K562 (cell line): ENCODE data around the gene ZNF502. TPM values are rescaled to one million over a fixed set of nuclear protein-coding genes. Genes with fewer than 3 reads are reported as not detected.

ENCODE experiments used
- CXXC5 ChIP-seq: fragments of 250-450 bp; sonication (Bioruptor Pico); IDR thresholded peaks from 2 replicates; pipeline ENCODE4 v1.8.0; 2022; ENCODE audit warnings: inconsistent platforms, mild to moderate bottlenecking, moderate library complexity
- ELF1 ChIP-seq: fragments of 200-800 bp; sonication (Bioruptor generic); IDR thresholded peaks from 2 replicates; pipeline ENCODE4 v1.6.1; 2016; ENCODE audit warnings: missing genetic modification characterization, missing compliant biosample characterization
- GABPA ChIP-seq: fragments of 200-800 bp; sonication (Bioruptor generic); conservative IDR thresholded peaks from 2 replicates; pipeline ENCODE4 v1.6.1; 2016; ENCODE audit warnings: low read depth, missing genetic modification characterization, missing compliant biosample characterization
- RBBP5 ChIP-seq: fragments of 200-600 bp; sonication (generic); IDR thresholded peaks from 2 replicates; pipeline ENCODE4 v1.6.1; 2012; ENCODE audit warnings: borderline replicate concordance, mild to moderate bottlenecking, low read length, control low read depth, inconsistent platforms; ENCODE audit not compliant: insufficient read depth, poor library complexity, severe bottlenecking
- TCF3 ChIP-seq: sonication (generic); formaldehyde crosslinking; IDR thresholded peaks from 2 replicates; pipeline ENCODE4 v1.4.0; 2020; ENCODE audit warnings: mild to moderate bottlenecking, missing genetic modification reagents
- polyA plus RNA-seq, 8 experiments: library from polyadenylated mRNA; depleted of rRNA in 4 of 8; stranded (reverse) in 5 of 8; unstranded in 3 of 8; fragments of >200 nt; fragmentation: Nextera tagmentation in 2 of 8; fragmentation: Illumina TruSeq in 1 of 8; extraction: Ambion mirVana in 2 of 8; extraction: Trizol in 1 of 8; gene quantifications; 2 replicates each; pipeline versions ENCODE4 v1.2.1 to v1.2.3, GENCODE V29; 2011 to 2014; ENCODE audit warnings: inconsistent platforms in 1 of 8, missing spikeins in 1 of 8
- total RNA-seq, 7 experiments: library from RNA; depleted of rRNA in 6 of 7; stranded (reverse); fragments of >200 nt in 6 of 7; fragmentation: Illumina TruSeq in 2 of 7; extraction: Trizol in 2 of 7; gene quantifications; 2 replicates each; pipeline versions ENCODE4 v1.2.1 to v1.2.3, GENCODE V29; 2011 to 2021; ENCODE audit warnings: low replicate concordance in 1 of 7
- TF ChIP-seq, protein P1 (sequence below), 2 experiments: fragments of 450-650 bp in 1 of 2; sonication (generic) in 1 of 2; formaldehyde crosslinking in 1 of 2; IDR thresholded peaks; 2 replicates each; pipeline versions ENCODE4 v1.7.1 to v1.9.0; 2016 to 2022; ENCODE audit warnings: inconsistent platforms in 1 of 2, mild to moderate bottlenecking in 1 of 2, missing genetic modification reagents in 1 of 2

Gene ZNF502
- total and polyA plus RNA-seq, 9 of the 15 experiments (the other 6 are each of a cell fraction or from before 2014, with no cell fraction given): 0.38 to 0.98 (median 0.67) TPM

DNA sequence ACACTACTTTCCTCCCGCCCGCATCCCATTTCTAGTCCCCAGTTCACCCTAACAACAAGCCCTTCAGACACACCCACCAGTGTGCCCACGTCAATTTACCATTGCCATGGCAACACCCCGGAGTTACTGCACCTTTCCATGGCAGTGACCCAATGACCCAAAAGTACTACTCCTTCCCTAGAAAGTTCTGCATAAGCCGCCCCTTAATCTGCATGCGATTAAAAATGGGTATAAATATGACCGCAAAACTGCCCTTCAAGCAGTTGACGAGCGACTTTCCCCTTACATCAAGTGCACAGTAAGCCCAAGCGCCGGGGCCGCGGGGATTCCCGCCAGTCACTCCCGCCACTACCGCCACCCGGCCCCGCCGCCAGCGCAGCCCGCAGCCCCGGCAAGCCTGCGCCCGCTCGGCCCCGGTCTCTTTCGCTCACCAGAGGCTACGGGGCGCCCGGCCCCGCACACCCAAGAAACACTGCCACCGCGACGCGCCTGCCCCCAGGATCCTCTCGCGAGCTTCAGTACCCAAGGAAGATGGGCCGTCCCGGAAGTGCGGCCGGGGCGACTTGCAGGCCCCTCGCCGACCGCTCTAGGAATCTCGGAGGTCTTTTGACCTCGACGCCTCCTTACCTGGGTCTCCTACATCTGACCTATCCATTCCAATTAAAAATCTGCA is 27.2 kb upstream of the ZNF502 start (continued):
- TF ChIP-seq GABPA (tag) (peak; percentile 75), CXXC5 (CRISPR knock-in tag) (peak; percentile 52), TCF3 (no peak), RBBP5 (no peak), ELF1 (tag) (peak; percentile 73)
- TF ChIP-seq, protein P1, sequence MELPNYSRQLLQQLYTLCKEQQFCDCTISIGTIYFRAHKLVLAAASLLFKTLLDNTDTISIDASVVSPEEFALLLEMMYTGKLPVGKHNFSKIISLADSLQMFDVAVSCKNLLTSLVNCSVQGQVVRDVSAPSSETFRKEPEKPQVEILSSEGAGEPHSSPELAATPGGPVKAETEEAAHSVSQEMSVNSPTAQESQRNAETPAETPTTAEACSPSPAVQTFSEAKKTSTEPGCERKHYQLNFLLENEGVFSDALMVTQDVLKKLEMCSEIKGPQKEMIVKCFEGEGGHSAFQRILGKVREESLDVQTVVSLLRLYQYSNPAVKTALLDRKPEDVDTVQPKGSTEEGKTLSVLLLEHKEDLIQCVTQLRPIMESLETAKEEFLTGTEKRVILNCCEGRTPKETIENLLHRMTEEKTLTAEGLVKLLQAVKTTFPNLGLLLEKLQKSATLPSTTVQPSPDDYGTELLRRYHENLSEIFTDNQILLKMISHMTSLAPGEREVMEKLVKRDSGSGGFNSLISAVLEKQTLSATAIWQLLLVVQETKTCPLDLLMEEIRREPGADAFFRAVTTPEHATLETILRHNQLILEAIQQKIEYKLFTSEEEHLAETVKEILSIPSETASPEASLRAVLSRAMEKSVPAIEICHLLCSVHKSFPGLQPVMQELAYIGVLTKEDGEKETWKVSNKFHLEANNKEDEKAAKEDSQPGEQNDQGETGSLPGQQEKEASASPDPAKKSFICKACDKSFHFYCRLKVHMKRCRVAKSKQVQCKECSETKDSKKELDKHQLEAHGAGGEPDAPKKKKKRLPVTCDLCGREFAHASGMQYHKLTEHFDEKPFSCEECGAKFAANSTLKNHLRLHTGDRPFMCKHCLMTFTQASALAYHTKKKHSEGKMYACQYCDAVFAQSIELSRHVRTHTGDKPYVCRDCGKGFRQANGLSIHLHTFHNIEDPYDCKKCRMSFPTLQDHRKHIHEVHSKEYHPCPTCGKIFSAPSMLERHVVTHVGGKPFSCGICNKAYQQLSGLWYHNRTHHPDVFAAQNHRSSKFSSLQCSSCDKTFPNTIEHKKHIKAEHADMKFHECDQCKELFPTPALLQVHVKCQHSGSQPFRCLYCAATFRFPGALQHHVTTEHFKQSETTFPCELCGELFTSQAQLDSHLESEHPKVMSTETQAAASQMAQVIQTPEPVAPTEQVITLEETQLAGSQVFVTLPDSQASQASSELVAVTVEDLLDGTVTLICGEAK (IDR thresholded peaks at IDR 0.05): peak; percentile 69
- TF ChIP-seq, protein P1 (CRISPR knock-in tag; IDR thresholded peaks at IDR 0.05): no peak
